ENCODE data around the gene TP73.
"Not testable (repeated sequence)": the region's sequence is repeated elsewhere in the genome, so short reads cannot be mapped to it uniquely, and the experiment has no call there.

TP73 gene

DNA sequence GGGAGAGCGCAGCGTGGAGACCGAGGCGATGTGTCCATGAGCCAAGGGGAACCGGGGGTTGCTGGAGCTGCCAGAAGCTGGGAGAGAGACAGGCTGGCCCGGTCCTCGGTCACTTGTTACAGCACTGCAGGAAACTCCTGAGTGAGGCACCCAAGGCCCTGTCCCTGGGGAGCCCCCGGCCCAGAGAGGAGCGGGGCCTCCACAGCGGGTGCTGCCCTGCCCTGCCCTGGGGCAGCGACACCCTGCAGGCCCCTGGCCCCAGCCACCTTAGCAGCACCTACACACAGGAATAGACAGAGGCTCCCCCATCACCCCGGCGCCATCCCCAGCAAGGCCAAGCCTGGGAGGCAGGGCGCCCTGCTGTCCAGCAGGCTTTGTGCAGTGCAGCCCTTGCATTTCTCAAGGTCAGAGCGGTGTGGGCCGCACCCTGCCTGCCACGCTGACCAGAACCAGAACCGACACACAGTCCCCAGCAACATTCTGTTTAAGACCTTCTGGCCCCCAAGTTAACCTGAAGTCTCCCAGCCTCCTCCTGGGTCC lies 34.4 kb upstream of the TP73 start:
- H3K27ac Mint-ChIP-seq: no peak overlapping the region
- H3K9me3 Mint-ChIP-seq: no peaks in the 10 kb centered on the region
- H3K36me3 Mint-ChIP-seq (ENCODE audit: low read depth): no peaks in the 10 kb centered on the region
- peaks cover 44% of the 10 kb centered on the region for H3K4me1 Mint-ChIP-seq
- peaks cover 52% of the 10 kb centered on the region for H3K27me3 Mint-ChIP-seq (ENCODE audit: low read depth)
- no peak for TF ChIP-seq CTCF (IDR thresholded peaks at IDR 0.05; ENCODE audit: unreplicated experiment in 3 of 3)
- H3K4me3 Mint-ChIP-seq: no peak overlapping the region

- no peak overlapping the region for H3K27ac Mint-ChIP-seq
- H3K9me3 Mint-ChIP-seq: no peaks in the 10 kb centered on the region
- H3K36me3 Mint-ChIP-seq (ENCODE audit: low read depth): no peaks in the 10 kb centered on the region
Observed at GRCh38 chr1:3618531-3618880, 33.8 kb upstream of the TP73 start.

DNA sequence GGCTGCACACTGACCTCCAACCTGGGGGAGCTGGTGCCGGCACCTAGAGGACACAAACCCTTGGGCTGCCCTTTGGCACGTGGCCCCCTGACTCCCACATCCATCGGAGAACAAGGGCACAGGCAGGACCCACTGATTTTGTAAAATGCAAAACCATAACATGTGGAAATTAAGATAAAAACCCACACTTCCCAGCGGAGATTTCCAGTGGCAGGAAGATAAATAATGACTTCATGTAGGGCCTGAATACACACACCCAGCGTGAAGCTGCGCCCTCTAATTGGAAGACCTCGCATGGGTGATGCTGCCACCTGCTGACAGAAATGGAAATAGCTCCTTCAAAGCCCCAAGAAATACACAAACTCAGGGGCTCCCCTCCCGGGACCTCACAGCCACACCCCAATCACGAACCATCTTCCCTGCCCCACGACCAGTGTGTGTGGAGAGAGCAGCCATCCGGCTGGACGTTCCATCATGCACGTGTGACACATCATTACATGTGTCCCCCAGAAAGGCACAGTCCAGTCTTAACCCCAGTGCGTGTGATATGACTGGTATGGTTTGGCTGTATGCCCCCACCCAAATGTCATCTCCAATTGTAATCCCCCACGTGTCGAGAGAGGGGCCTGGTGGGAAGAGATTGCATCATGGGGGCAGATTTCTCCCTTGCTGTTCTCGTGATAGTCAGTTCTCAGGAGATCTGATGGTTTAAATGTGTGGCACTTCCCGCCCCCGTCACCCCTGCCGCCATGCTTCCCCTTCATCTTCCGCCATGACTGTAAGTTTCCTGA lies 33.2 kb upstream of the TP73 start:
- no peaks in the 10 kb centered on the region for H3K9me3 Mint-ChIP-seq
- TF ChIP-seq CTCF (IDR thresholded peaks at IDR 0.05; ENCODE audit: unreplicated experiment in 3 of 3): peak; percentile 82 to 85 (median 84)
- peak overlapping the region in 1 of 3 experiments; percentile 7 for H3K4me3 Mint-ChIP-seq
- H3K4me1 Mint-ChIP-seq: peaks cover 40% of the 10 kb centered on the region
- no peak overlapping the region for H3K27ac Mint-ChIP-seq
- no peaks in the 10 kb centered on the region for H3K36me3 Mint-ChIP-seq (ENCODE audit: low read depth)
- H3K27me3 Mint-ChIP-seq (ENCODE audit: low read depth): peaks cover 46% of the 10 kb centered on the region

More at GRCh38 chr1:3618531-3618880, 33.8 kb upstream of the TP73 start:
- Mint-ChIP-seq H3K4me3 (no peak overlapping the region), H3K27me3 (ENCODE audit: low read depth) (peaks cover 52% of the 10 kb centered on the region), H3K4me1 (peaks cover 40% of the 10 kb centered on the region)
- TF ChIP-seq CTCF (IDR thresholded peaks at IDR 0.05; ENCODE audit: unreplicated experiment in 3 of 3): no peak

- peaks cover 35% of the 10 kb centered on the region for H3K4me1 Mint-ChIP-seq
- H3K36me3 Mint-ChIP-seq (ENCODE audit: low read depth): no peaks in the 10 kb centered on the region
- H3K27me3 Mint-ChIP-seq (ENCODE audit: low read depth): peaks cover 38% of the 10 kb centered on the region
- no peak overlapping the region for H3K27ac Mint-ChIP-seq
- H3K9me3 Mint-ChIP-seq: no peaks in the 10 kb centered on the region
- no peak for TF ChIP-seq CTCF (IDR thresholded peaks at IDR 0.05; ENCODE audit: unreplicated experiment in 3 of 3)
- no peak overlapping the region for H3K4me3 Mint-ChIP-seq
Observed at GRCh38 chr1:3620708-3621107, 31.6 kb upstream of the TP73 start.

DNA sequence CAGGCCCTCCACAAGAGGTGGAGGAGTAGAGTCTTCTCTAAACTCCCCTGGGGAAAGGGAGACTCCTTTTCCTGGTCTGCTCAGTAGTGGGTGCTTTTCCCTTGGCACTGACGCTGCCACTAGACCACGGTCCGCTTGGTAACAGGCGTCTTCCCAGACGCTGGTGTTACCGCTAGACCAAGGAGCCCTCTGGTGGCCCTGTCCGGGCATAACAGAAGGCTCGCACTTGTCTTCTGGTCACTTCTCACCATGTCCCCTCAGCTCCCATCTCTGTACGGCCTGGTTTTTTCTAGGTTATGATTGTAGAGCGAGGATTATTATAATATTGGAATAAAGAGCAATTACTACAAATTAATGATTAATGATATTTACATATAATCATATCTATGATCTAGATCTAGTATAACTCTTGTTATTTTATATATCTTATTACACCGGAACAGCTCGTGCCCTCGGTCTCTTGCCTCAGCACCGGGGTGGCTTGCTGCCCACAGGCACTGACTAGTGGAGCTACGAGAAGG lies 31.1 kb upstream of the TP73 start:
- H3K27ac Mint-ChIP-seq; H3K36me3 Mint-ChIP-seq (ENCODE audit: low read depth); H3K9me3 Mint-ChIP-seq: not testable (repeated sequence)
- Mint-ChIP-seq H3K4me1 (peaks cover 36% of the 10 kb centered on the region), H3K4me3 (peak overlapping the region; percentile 66 to 97 (median 77)), H3K27me3 (ENCODE audit: low read depth) (peaks cover 33% of the 10 kb centered on the region)
- TF ChIP-seq CTCF (IDR thresholded peaks at IDR 0.05; ENCODE audit: unreplicated experiment in 3 of 3): peak; percentile 52 to 73 (median 62)

- peak overlapping the region; percentile 95 to 100 (median 97) for H3K4me3 Mint-ChIP-seq
- H3K27ac Mint-ChIP-seq; H3K36me3 Mint-ChIP-seq (ENCODE audit: low read depth); H3K9me3 Mint-ChIP-seq: not testable (repeated sequence)
- H3K27me3 Mint-ChIP-seq (ENCODE audit: low read depth): peaks cover 26% of the 10 kb centered on the region
- H3K4me1 Mint-ChIP-seq: peaks cover 36% of the 10 kb centered on the region
Observed at GRCh38 chr1:3622102-3622501, 30.2 kb upstream of the TP73 start.

Measured in nephron (organoid).